ENCODE results near the gene LMTK2.
A peak's percentile ranks its signal among the peaks of the same experiment; 100 is the strongest.

LMTK2 gene

GRCh38 chr7:98248156-98248555 is 141.5 kb downstream of the LMTK2 start:
- no peak overlapping the region for H3K4me2 ChIP-seq (ENCODE audit: low read depth, low read length, poor library complexity, severe bottlenecking)
- peaks cover 16% of the 10 kb centered on the region for H3K4me1 ChIP-seq (ENCODE audit: insufficient read depth, low read length, poor library complexity, severe bottlenecking)
- no peak overlapping the region for H3K4me3 ChIP-seq (ENCODE audit: low read length, poor library complexity, severe bottlenecking)
- peaks cover 7% of the 10 kb centered on the region for H4K20me1 ChIP-seq (ENCODE audit: insufficient read depth, low read length, poor library complexity, severe bottlenecking)
- H3K79me2 ChIP-seq (ENCODE audit: insufficient read depth, low read length): peaks cover 25% of the 10 kb centered on the region
- TF ChIP-seq EZH2phosphoT487 (IDR thresholded peaks at IDR 0.05; ENCODE audit: borderline replicate concordance) (no peak), CTCF (conservative IDR thresholded peaks at IDR 0.05; ENCODE audit: low read length) (no peak)
- no peaks in the 10 kb centered on the region for H3K9me3 ChIP-seq (ENCODE audit: insufficient read depth, low read depth, low read length)
- H3K27me3 ChIP-seq (ENCODE audit: insufficient read depth, low read length, poor library complexity, severe bottlenecking): no peaks in the 10 kb centered on the region
- H3K9me2 ChIP-seq (replicated peaks; ENCODE audit: low read depth, low read length): no peaks in the 10 kb centered on the region
- H3K9ac ChIP-seq (ENCODE audit: low read depth, low read length, poor library complexity, severe bottlenecking): no peak overlapping the region
- H2AFZ ChIP-seq (ENCODE audit: low read length): no peak overlapping the region
- no peaks in the 10 kb centered on the region; the same call in 1 of the 2 replicates for H3K36me3 ChIP-seq (ENCODE audit: insufficient read depth, low read length)
- no peaks in the 10 kb centered on the region for H3F3A ChIP-seq (ENCODE audit: low read depth)

- Histone ChIP-seq H3K79me2 (ENCODE audit: insufficient read depth, low read length) (peaks cover 29% of the 10 kb centered on the region), H3K4me2 (ENCODE audit: low read depth, low read length, poor library complexity, severe bottlenecking) (peak overlapping the region; percentile 95), H3K9ac (ENCODE audit: low read depth, low read length, poor library complexity, severe bottlenecking) (no peak overlapping the region), H3K4me1 (ENCODE audit: insufficient read depth, low read length, poor library complexity, severe bottlenecking) (peaks cover 20% of the 10 kb centered on the region), H3K27me3 (ENCODE audit: insufficient read depth, low read length, poor library complexity, severe bottlenecking) (no peaks in the 10 kb centered on the region), H3K4me3 (ENCODE audit: low read length, poor library complexity, severe bottlenecking) (peak overlapping the region; percentile 31), H3K9me3 (ENCODE audit: insufficient read depth, low read depth, low read length) (no peaks in the 10 kb centered on the region), H4K20me1 (ENCODE audit: insufficient read depth, low read length, poor library complexity, severe bottlenecking) (peaks cover 7% of the 10 kb centered on the region), H3K9me2 (replicated peaks; ENCODE audit: low read depth, low read length) (no peaks in the 10 kb centered on the region), H3F3A (ENCODE audit: low read depth) (no peaks in the 10 kb centered on the region), H3K36me3 (ENCODE audit: insufficient read depth, low read length) (no peaks in the 10 kb centered on the region; the same call in 1 of the 2 replicates), H2AFZ (ENCODE audit: low read length) (no peak overlapping the region)
- no peak for TF ChIP-seq CTCF (conservative IDR thresholded peaks at IDR 0.05; ENCODE audit: low read length)
- TF ChIP-seq EZH2phosphoT487 (IDR thresholded peaks at IDR 0.05; ENCODE audit: borderline replicate concordance): no peak
These were observed 142.4 kb downstream of the LMTK2 start for GRCh38 chr7:98249106-98249505.

- peak overlapping the region; percentile 67 for H3K9ac ChIP-seq (ENCODE audit: low read depth, low read length, poor library complexity, severe bottlenecking)
- no peaks in the 10 kb centered on the region for H3F3A ChIP-seq (ENCODE audit: low read depth)
- peak overlapping the region; percentile 93 for H3K4me3 ChIP-seq (ENCODE audit: low read length, poor library complexity, severe bottlenecking)
- no peaks in the 10 kb centered on the region for H3K27me3 ChIP-seq (ENCODE audit: insufficient read depth, low read length, poor library complexity, severe bottlenecking)
- H3K4me1 ChIP-seq (ENCODE audit: insufficient read depth, low read length, poor library complexity, severe bottlenecking): peaks cover 26% of the 10 kb centered on the region
- H3K9me2 ChIP-seq (replicated peaks; ENCODE audit: low read depth, low read length): no peaks in the 10 kb centered on the region
- peak overlapping the region; percentile 91 for H2AFZ ChIP-seq (ENCODE audit: low read length)
- no peaks in the 10 kb centered on the region for H3K36me3 ChIP-seq (ENCODE audit: insufficient read depth, low read length)
- H4K20me1 ChIP-seq (ENCODE audit: insufficient read depth, low read length, poor library complexity, severe bottlenecking): peaks cover 12% of the 10 kb centered on the region
- no peaks in the 10 kb centered on the region for H3K9me3 ChIP-seq (ENCODE audit: insufficient read depth, low read depth, low read length)
- H3K4me2 ChIP-seq (ENCODE audit: low read depth, low read length, poor library complexity, severe bottlenecking): peak overlapping the region; percentile 95
- H3K79me2 ChIP-seq (ENCODE audit: insufficient read depth, low read length): peaks cover 38% of the 10 kb centered on the region
- TF ChIP-seq CTCF (conservative IDR thresholded peaks at IDR 0.05; ENCODE audit: low read length) (peak; percentile 44), EZH2phosphoT487 (IDR thresholded peaks at IDR 0.05; ENCODE audit: borderline replicate concordance) (no peak)
These were observed 144.1 kb downstream of the LMTK2 start for GRCh38 chr7:98250789-98251188.

All from Loucy (cell line).